ENCODE data around the gene SCUBE3.

Gene SCUBE3

DNA sequence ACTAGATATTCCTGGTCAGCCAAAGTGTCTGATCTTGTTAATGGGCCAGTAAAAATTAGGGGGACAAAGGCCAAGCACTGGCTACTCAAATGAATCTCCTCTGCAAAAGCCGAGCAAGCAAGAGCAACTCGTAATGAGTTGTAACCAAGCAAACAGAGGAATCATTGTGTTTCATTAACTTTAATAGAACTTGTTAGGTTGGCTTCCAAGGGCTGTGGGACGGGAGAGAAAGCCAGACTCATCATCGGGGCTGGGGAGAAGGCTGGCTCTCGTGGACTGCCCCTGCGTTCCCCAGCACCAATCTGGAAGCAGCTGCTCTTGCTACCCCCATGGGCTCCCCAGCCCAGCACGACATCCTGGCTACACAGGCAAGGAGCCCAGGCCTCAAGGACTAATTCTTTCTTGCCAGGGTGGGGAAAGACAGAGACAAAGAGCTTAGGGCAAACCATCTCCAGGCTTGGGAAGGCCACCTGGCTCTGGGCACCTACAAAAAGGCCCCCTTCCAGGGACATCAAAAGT lies 10.5 kb upstream of the SCUBE3 start:
- Histone ChIP-seq H3K27ac (no peak overlapping the region), H3K27me3 (no peaks in the 10 kb centered on the region), H3K36me3 (no peaks in the 10 kb centered on the region), H3K4me3 (no peak overlapping the region), H3K4me1 (peaks cover 0 to 4% (median 0%) of the 10 kb centered on the region in 4 donors), H3K9me3 (no peaks in the 10 kb centered on the region)
- TF ChIP-seq, protein P1, sequence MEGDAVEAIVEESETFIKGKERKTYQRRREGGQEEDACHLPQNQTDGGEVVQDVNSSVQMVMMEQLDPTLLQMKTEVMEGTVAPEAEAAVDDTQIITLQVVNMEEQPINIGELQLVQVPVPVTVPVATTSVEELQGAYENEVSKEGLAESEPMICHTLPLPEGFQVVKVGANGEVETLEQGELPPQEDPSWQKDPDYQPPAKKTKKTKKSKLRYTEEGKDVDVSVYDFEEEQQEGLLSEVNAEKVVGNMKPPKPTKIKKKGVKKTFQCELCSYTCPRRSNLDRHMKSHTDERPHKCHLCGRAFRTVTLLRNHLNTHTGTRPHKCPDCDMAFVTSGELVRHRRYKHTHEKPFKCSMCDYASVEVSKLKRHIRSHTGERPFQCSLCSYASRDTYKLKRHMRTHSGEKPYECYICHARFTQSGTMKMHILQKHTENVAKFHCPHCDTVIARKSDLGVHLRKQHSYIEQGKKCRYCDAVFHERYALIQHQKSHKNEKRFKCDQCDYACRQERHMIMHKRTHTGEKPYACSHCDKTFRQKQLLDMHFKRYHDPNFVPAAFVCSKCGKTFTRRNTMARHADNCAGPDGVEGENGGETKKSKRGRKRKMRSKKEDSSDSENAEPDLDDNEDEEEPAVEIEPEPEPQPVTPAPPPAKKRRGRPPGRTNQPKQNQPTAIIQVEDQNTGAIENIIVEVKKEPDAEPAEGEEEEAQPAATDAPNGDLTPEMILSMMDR (IDR thresholded peaks at IDR 0.05) = no peak
- no peak for DNase-seq
- intact Hi-C loops (cut with DNase I; ENCODE audit: low total_unique reads) = no loop called here

DNA sequence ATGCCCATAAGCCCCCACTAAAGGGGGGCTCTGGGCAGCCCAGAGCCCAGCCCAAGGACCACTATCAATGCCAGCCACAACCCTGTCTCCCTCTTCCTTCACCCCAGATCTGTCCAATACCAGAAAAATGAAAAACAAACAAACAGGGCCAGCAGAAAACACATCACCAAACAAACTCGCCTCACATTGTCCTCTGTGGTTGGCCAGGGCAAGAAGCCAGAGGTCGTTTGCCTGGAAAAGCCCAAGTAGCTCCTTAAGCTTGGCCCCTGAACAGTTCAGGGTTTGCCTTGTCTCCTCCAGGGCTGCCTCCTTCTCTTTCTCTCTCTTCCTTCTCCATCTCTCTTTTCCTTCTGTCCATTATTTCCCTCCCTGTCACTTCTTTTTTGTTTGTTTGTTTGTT lies 10.1 kb upstream of the SCUBE3 start:
- intact Hi-C loops (cut with DNase I; ENCODE audit: low total_unique reads) = loop anchor here (2.0 kb wide), 1 partner anchor 57 kb away; no protein-coding TSS in a partner anchor
- Histone ChIP-seq H3K9me3 (no peaks in the 10 kb centered on the region), H3K27ac (no peak overlapping the region), H3K27me3 (no peaks in the 10 kb centered on the region), H3K4me3 (no peak overlapping the region), H3K36me3 (no peaks in the 10 kb centered on the region), H3K4me1 (peaks cover 0 to 8% (median 0%) of the 10 kb centered on the region in 4 donors)
- DNase-seq = no peak
- TF ChIP-seq, protein P1 (IDR thresholded peaks at IDR 0.05) = no peak

DNA sequence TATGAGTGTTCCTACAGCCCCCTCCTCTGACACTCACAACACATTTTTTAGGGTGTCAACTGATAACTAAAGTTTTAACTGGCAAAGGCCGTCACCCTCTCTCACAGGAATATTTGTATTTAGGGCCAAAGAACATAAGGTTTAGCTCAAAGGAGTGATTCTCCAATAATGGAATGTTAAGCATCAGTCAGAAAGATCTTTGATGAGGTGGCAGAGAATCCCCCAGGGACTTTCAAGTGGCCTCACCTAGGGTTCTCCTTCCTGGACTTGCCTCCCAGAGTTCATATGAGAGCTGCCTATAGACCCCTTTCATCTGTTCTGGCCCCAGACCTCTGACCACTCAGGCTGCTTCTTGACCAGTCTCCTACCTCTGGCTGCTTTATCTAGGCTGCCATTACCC lies 7.4 kb upstream of the SCUBE3 start:
- no peaks in the 10 kb centered on the region for H3K27me3 ChIP-seq
- intact Hi-C loops (cut with DNase I; ENCODE audit: low total_unique reads) = loop anchor here (5.0 kb wide), 1 partner anchor 36 kb away; no protein-coding TSS in a partner anchor
- TF ChIP-seq, protein P1 (IDR thresholded peaks at IDR 0.05) = no peak

DNA sequence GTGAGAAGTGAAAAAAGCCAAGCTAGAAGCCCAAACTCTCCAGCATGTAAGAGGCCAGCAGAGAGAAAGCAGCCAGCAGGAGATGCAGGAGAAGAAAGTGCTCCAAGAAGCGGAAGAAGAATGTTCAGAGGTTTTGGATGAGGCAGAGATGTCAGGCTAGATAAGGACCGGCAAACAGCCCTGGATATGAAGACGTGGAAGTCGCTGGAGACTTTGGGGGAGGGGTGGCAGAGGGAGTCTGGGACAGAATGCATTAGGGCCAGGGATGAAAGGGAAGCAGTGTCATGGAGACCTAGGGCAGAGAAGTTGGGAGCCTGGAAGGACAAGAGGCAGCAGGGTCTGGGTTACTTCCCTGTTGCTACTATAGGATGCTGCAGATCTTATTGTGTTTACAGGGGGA lies 5.3 kb upstream of the SCUBE3 start:
- no peaks in the 10 kb centered on the region for H3K36me3 ChIP-seq
- peaks cover 2 to 16% (median 6%) of the 10 kb centered on the region in 4 donors for H3K4me1 ChIP-seq
- no peak overlapping the region for H3K4me3 ChIP-seq
- no peak for DNase-seq
- TF ChIP-seq, protein P1 (IDR thresholded peaks at IDR 0.05) = no peak
- intact Hi-C loops (cut with DNase I; ENCODE audit: low total_unique reads) = loop anchor here (5.0 kb wide), 1 partner anchor 34 kb away; no protein-coding TSS in a partner anchor
- peak overlapping the region in 1 of 2 donors; percentile 19 for H3K27ac ChIP-seq
- no peaks in the 10 kb centered on the region for H3K27me3 ChIP-seq
- no peaks in the 10 kb centered on the region for H3K9me3 ChIP-seq

More for the DNA sequence above, 7.4 kb upstream of the SCUBE3 start:
- H3K27ac ChIP-seq = no peak overlapping the region
- H3K4me3 ChIP-seq = no peak overlapping the region
- no peaks in the 10 kb centered on the region for H3K36me3 ChIP-seq
- DNase-seq = no peak
- H3K4me1 ChIP-seq = peaks cover 0 to 9% (median 0%) of the 10 kb centered on the region in 4 donors
- no peaks in the 10 kb centered on the region for H3K9me3 ChIP-seq

DNA sequence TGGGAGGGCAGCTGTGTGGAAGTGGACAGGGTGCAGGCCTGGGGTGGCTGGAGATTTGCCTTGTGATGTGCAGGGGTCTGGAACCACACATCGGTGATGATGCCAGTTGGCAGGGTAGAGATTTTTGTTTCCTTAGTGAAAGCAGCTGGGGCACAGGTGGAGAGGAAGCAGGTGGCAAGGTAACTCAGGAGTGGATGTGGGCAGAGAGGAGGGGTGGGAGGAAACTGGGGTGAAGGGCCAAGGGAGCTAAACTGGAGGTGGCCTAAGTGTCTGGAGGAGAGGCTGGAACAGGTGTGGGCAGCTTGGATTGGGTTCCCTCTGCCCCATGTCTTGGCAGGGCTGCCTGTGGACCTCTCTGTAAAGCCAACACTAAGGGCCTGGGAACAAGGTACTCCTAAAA lies 4.7 kb upstream of the SCUBE3 start:
- Histone ChIP-seq H3K27me3 (no peaks in the 10 kb centered on the region), H3K4me3 (no peak overlapping the region), H3K27ac (no peak overlapping the region), H3K9me3 (no peaks in the 10 kb centered on the region), H3K4me1 (peaks cover 3 to 20% (median 11%) of the 10 kb centered on the region in 4 donors), H3K36me3 (no peaks in the 10 kb centered on the region)
- intact Hi-C loops (cut with DNase I; ENCODE audit: low total_unique reads) = loop anchor here (5.0 kb wide), 1 partner anchor 33 kb away; no protein-coding TSS in a partner anchor
- TF ChIP-seq, protein P1 (IDR thresholded peaks at IDR 0.05) = no peak
- no peak for DNase-seq

Data from tibial artery (tissue), 4 donors.